ENCODE results near the gene CRYGD. TPM values are rescaled to one million over a fixed set of nuclear protein-coding genes. Genes with fewer than 3 reads are reported as not detected.

CRYGD gene
- total and polyA plus RNA-seq, 2 of the 4 experiments (the other 2 are of a cell fraction), result not detected

DNA sequence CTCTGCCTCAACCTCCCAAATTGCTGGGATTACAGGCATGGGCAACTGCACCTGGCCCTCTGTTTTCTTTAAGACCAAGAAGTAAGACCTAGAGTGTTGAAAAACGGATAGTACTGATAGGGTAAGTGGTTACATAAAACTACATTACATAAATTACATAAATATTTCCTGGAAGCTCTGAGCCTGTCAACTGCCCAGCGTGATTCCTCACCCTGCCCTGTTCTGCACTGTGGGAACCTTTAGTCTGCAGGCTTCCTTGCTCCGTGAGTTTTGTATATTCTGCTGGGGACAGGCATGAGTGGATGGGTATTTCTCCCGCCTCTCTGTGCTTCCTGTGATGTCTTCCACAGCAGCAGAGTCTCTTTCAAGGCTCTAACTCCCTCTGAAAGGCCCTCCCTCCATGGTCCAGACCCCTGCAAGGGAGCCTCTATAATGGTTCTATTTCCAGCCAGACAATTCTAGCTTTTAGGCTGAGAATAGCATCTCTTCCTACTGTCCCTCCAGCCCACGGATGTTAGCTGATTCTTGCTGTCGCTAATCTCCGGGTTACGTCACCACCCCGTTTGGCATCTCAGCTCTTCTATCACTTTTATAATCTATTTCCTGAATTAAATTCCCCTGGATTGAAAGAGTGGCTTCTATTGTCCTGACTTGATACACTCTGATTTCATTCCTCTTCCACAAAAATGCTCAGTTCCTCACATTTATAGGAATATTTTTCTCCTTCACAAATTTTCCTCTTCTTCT lies 49.5 kb downstream of the CRYGD start:
- Histone ChIP-seq H3K9me3 (ENCODE audit: control insufficient read depth, insufficient read depth, low read length) (no peaks in the 10 kb centered on the region), H3K9me1 (ENCODE audit: insufficient read depth, low read length) (no peaks in the 10 kb centered on the region), H3K4me3 (ENCODE audit: insufficient read depth, low read depth, low read length) (no peak overlapping the region), H2AFZ (replicated peaks; ENCODE audit: low read length, poor library complexity) (no peak overlapping the region), H2BK5ac (ENCODE audit: low read depth, low read length, poor library complexity, severe bottlenecking) (no peak overlapping the region), H2AK9ac (replicated peaks; ENCODE audit: low read depth, low read length, poor library complexity) (no peak overlapping the region), H2BK120ac (ENCODE audit: low read depth, low read length) (no peak overlapping the region), H4K5ac (ENCODE audit: low read depth, low read length) (no peak overlapping the region), H3K79me1 (ENCODE audit: low read depth in 1 of 2, low read length in 2 of 2) (no peaks in the 10 kb centered on the region), H3K23ac (ENCODE audit: low read depth, low read length) (no peak overlapping the region), H4K8ac (ENCODE audit: low read depth in 2 of 2, low read length in 2 of 2) (no peak overlapping the region), H3K9ac (ENCODE audit: low read depth, low read length) (no peak overlapping the region), H3K27me3 (ENCODE audit: control insufficient read depth, insufficient read depth, low read length) (peaks cover 9% of the 10 kb centered on the region), H2BK15ac (ENCODE audit: low read depth, low read length) (no peak overlapping the region), H3K36me3 (ENCODE audit: control insufficient read depth, insufficient read depth, low read length) (no peaks in the 10 kb centered on the region), H3K4me2 (ENCODE audit: low read depth, low read length) (no peak overlapping the region), H3K18ac (ENCODE audit: low read depth, low read length) (no peak overlapping the region), H2BK20ac (ENCODE audit: low read depth, low read length) (no peak overlapping the region), H4K20me1 (ENCODE audit: insufficient read depth, low read length) (no peaks in the 10 kb centered on the region), H3K56ac (ENCODE audit: extremely low read depth, insufficient read depth, low read length) (no peak overlapping the region), H3K27ac (ENCODE audit: insufficient read depth, low read length) (no peak overlapping the region), H4K91ac (ENCODE audit: insufficient read depth, low read depth, low read length) (no peak overlapping the region), H2AK5ac (ENCODE audit: low read depth, low read length) (no peak overlapping the region), H3K14ac (replicated peaks; ENCODE audit: low read depth, low read length) (no peak overlapping the region), H3K4ac (ENCODE audit: low read depth, low read length) (no peak overlapping the region), H3K4me1 (ENCODE audit: control insufficient read depth, insufficient read depth, low read length) (no peaks in the 10 kb centered on the region)
- ChIA-PET CTCF (no interaction called here), POLR2A (ENCODE audit: unreplicated experiment) (no interaction called here)
- in situ Hi-C loops (cut with MboI; ENCODE audit: low sequenced_read_pairs), result loop anchor here (5.0 to 25.0 kb wide), 3 partner anchors 327 to 587 kb away; partner anchors contain the start of gene METTL21A
- 46% methylated on average over 3 of the region's 9 CpGs; no CpG with 5 or more reads in 1 of the 2 experiments for WGBS, 2 experiments (ENCODE audit: extremely low coverage in 2 of 2, insufficient read length in 1 of 2)
- no peak for DNase-seq
- intact Hi-C loops (cut with micrococcal nuclease), result loop anchor here (5.0 to 10.0 kb wide), 3 partner anchors 102 to 1090 kb away; no protein-coding TSS in a partner anchor
- no TSS peak for BruUV-seq (replicated peaks)
- no peak for TF ChIP-seq BHLHE40 (IDR thresholded peaks at IDR 0.05; ENCODE audit: low read depth, low read length)
- TF ChIP-seq POLR2A (IDR thresholded peaks at IDR 0.05; ENCODE audit: low read depth, low read length), result no peak
- no peak for TF ChIP-seq RFX5 (IDR thresholded peaks at IDR 0.05; ENCODE audit: low read depth, low read length)
- no peak for TF ChIP-seq SMC3 (IDR thresholded peaks at IDR 0.05; ENCODE audit: low read depth, low read length)
- TF ChIP-seq CHD1 (IDR thresholded peaks at IDR 0.05; ENCODE audit: low read depth, low read length), result no peak
- TF ChIP-seq MAFK (IDR thresholded peaks at IDR 0.05; ENCODE audit: low read depth, low read length), result no peak
- TF ChIP-seq RCOR1 (IDR thresholded peaks at IDR 0.05; ENCODE audit: insufficient replicate concordance, low read length), result no peak
- no peak for TF ChIP-seq CEBPB (IDR thresholded peaks at IDR 0.05; ENCODE audit: low read depth, low read length)
- TF ChIP-seq RAD21 (IDR thresholded peaks at IDR 0.05; ENCODE audit: low read length), result no peak
- no peak for TF ChIP-seq MXI1 (IDR thresholded peaks at IDR 0.05; ENCODE audit: borderline replicate concordance, low read depth, low read length)
- ATAC-seq (ENCODE audit: low read depth), result peak; percentile 40
- dilution Hi-C loops (cut with HindIII; ENCODE audit: low sequenced_read_pairs, unreplicated experiment), result no loop called here

All from IMR-90 (cell line).